GM12865 (cell line): ENCODE measurements around the gene PSAP.

ENCODE experiments used
- DNase-seq: peaks from one replicate; pipeline ENCODE4 v3.0.0; 2010; ENCODE audit warnings: low read depth
- H3K4me3 ChIP-seq: 2 replicates; pipeline ENCODE4 v1.5.1; 2011; ENCODE audit warnings: mild to moderate bottlenecking, low read depth, low read length, control low read depth
- TF ChIP-seq, protein P1 (sequence below): IDR thresholded peaks from 2 replicates; pipeline ENCODE4 v1.5.1; 2011; ENCODE audit warnings: low read length, control low read depth, low read depth, inconsistent platforms; ENCODE audit not compliant: insufficient read depth; ENCODE audit errors: missing control alignments

The PSAP gene

DNA sequence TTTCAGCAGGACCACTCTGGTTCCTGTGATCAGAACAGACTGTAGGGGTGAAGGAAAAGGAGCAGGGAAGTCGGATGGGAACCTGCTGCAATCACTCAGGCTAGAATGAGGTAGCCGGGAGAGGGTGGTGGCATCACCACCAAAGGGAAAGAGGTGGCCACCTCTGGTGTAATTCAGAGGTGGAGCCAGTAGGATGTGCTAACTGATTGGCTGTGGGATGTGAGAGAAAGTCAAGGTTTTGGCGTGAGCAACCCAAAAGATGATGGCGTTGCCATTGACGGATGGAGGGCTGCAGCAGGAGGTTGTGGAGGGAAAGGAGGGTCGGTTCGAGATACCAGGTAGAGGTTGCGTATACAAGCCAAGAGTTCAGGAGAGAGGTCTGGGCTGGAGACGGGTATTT lies 70.3 kb downstream of the PSAP start:
- no peak overlapping the region for H3K4me3 ChIP-seq
- TF ChIP-seq, protein P1, sequence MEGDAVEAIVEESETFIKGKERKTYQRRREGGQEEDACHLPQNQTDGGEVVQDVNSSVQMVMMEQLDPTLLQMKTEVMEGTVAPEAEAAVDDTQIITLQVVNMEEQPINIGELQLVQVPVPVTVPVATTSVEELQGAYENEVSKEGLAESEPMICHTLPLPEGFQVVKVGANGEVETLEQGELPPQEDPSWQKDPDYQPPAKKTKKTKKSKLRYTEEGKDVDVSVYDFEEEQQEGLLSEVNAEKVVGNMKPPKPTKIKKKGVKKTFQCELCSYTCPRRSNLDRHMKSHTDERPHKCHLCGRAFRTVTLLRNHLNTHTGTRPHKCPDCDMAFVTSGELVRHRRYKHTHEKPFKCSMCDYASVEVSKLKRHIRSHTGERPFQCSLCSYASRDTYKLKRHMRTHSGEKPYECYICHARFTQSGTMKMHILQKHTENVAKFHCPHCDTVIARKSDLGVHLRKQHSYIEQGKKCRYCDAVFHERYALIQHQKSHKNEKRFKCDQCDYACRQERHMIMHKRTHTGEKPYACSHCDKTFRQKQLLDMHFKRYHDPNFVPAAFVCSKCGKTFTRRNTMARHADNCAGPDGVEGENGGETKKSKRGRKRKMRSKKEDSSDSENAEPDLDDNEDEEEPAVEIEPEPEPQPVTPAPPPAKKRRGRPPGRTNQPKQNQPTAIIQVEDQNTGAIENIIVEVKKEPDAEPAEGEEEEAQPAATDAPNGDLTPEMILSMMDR = no peak
- DNase-seq = no peak

DNA sequence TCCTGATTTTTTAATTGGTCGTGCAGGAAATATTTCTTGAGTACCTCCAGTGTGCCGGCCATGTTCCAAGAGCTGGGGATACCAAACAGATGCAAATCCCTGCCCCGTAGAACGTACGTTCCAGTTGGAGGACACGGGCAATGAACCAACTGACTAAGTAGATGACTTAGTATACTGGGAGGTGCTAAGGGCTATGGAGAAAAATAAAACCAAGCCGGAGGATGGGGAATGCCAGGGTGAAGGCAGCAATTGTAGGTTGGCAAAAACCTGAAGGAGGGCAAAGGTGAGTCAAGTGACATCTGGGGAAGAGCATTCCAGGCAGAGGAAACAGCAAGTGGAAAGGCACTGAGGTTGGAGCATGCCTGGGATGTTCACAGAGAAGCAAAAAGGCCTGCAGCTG lies 70.9 kb downstream of the PSAP start:
- TF ChIP-seq, protein P1 = no peak
- H3K4me3 ChIP-seq = no peak overlapping the region
- no peak for DNase-seq

GRCh38 chr10:71779641-71780040 lies 71.4 kb downstream of the PSAP start:
- TF ChIP-seq, protein P1 = no peak
- H3K4me3 ChIP-seq = no peak overlapping the region
- no peak for DNase-seq

GRCh38 chr10:71778071-71778825 lies 72.8 kb downstream of the PSAP start:
- no peak overlapping the region for H3K4me3 ChIP-seq
- DNase-seq = no peak
- TF ChIP-seq, protein P1 = no peak

DNA sequence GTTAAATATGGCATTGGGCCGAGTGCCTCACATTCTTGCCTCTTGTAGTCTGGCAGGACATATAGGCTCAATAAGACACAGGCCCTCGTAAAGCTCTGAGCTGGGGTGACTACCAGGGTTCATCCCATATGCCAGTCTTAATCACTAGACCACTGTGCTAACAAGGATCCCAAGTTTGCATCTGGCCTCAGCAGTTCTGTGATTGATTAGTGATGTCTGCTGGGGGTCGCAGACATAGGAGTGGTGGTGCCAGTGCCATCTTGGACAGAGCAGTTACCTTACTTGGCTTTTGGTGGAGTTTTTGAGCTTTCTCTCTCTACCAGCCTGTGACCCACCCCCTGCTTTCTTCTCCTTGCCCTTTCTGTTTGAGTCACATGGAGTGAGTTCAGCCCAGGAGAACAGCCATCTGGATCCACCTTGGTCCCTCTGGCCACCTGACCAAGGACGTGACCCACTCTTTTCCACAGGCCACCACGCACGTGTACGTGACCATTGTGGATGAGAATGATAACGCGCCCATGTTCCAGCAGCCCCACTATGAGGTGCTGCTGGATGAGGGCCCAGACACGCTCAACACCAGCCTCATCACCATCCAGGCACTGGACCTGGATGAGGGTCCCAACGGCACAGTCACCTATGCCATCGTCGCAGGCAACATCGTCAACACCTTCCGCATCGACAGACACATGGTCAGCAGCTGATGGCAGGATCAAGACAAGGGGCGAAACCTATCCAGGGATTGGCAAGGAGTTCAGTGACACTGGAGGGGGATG lies 73.7 kb downstream of the PSAP start:
- TF ChIP-seq, protein P1 = no peak
- no peak for DNase-seq
- no peak overlapping the region for H3K4me3 ChIP-seq

DNA sequence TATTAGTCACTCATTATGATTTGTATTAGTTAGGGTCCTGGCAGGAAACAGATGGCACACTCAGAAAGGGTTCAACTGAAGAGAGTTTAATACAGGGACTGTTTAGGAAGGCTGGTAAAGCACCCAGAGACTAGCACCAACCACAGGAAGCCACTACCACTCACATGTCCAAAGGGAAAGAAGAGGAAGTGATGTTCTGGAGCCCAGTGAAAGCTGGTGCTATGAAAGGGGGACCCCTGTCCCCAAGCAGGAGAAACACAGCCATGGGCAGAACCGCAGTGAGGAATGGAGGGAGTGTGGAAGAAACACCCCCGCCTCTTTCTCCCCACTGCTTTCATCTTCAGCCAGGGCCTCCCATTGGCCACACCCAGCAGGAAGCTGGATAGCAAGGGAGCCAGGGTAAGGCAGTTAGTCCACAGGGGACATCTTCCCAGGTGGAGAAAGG lies 74.5 kb downstream of the PSAP start:
- DNase-seq = no peak
- no peak overlapping the region for H3K4me3 ChIP-seq
- TF ChIP-seq, protein P1 = no peak
